Activated gamma-delta T cell (primary cell): Measurements from ENCODE around the gene NBAS.

Experiments used
- DNase-seq: peaks from one replicate; lab custom pipeline; 2025; lab: John Stamatoyannopoulos, UW

Gene NBAS

GRCh38 chr2:15591373-15591691 is 30.2 kb upstream of the NBAS start:
- DNase-seq = no peak

DNA sequence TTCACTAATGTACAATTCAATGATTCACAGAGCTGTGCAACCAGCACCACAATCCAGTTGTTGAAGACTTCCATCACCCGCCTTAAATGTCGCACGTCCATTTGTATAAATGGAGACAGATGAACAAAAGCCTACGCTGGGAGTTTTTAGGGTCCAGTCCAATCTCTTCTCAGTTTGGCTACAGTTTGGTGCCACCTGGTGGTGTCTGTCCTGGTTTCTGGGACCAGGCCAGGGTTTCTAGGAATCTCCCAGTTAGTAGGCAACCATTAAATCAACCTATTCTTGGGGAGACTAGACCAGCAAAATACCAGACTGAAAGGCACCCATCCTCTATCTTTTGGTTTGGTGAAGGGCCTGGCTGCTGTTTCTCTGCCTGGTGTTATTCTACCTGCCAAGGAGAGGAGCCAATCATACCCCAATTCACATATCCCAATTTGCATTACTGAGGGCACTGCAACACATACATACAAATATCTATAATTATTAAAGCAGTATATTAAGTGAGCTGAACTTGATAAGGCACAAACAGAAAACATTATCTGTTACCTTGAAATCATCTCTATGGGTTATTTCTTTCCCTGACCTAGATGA is 27.3 kb upstream of the NBAS start:
- no peak for DNase-seq

GRCh38 chr2:15584767-15585469 is 23.8 kb upstream of the NBAS start:
- DNase-seq = no peak

- DNase-seq = no peak
These were observed 23.2 kb upstream of the NBAS start for GRCh38 chr2:15584316-15584715.

GRCh38 chr2:15583826-15584225 is 22.7 kb upstream of the NBAS start:
- no peak for DNase-seq

- DNase-seq = no peak
These were observed 21.7 kb upstream of the NBAS start for GRCh38 chr2:15582710-15583357.

DNA sequence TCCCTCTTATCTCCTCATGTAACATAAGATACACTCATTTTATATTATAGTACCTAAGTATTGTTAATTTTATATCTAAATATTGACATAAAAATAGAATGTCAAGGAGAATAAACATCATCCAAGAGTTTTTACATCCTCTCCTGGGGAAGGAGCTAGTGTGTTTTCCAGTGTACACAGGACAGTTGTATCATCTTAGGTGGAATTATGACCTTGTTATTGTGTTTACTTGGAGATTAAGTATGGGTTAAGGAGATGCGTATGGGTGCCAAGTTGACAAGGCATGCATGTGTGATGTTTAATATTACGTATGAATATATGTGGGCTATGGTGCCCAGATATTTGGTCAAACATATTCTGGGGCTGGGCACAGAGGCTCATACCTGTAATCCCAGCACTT is 19.3 kb upstream of the NBAS start:
- DNase-seq = no peak

- no peak for DNase-seq
These were observed 18.5 kb upstream of the NBAS start for GRCh38 chr2:15579641-15580040.

GRCh38 chr2:15577071-15577735 is 16.1 kb upstream of the NBAS start:
- DNase-seq = no peak

DNA sequence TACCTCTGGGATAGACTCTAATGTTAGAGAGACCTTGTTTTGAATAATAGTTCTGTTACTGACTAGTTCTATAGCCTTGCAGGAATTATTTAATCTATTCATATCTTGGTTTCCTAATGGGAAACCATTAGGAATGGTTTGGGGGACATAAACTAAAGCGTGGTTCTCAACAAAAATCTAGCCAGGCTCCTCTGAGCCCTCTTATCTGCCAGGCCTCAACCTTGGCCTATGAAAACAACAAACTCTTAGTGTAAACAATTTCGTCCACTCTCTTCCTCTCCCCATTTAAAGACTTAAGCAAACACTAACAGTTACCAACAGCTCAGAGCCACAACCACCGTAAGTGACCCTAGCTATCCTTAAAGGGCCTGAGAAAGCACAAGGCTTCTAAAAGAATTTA is 10.6 kb upstream of the NBAS start:
- no peak for DNase-seq

GRCh38 chr2:15570104-15570503 is 9.0 kb upstream of the NBAS start:
- no peak for DNase-seq

DNA sequence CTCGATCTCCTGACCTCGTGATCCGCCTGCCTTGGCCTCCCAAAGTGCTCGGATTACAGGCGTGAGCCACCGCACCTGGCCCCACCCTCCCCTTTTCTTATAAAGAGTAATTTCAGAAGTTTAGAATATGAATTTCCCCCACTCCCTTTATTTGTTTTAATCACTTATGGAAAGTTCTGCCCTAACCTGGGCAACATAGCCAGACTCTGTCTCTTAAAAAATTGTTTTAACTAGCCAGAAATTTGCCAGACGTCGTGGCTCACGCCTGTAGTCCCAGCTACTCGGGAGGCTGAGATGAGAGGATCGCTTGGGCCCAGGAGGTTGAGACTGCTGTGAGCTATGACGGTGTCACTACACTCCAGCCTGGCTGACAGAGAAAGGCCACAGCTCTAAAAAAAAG is 7.7 kb upstream of the NBAS start:
- no peak for DNase-seq

DNA sequence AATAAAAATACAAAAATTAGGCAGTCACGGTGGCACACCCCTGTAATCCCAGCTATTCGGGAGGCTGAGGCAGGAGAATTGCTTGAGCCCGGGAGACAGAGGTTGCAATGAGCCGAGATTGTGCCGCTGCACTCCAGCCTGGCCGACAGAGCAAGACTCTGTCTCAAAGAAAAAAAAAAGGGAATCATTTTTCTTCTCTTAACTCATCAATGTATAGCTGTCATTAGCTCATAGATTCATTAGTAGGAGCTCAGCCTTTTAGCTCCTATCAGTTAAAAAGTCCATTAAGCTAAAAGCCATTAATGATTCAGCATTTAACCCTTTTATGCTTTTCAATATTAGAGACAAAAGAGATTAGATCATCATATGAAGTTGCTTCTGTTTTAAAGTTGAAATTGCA is 5.8 kb upstream of the NBAS start:
- no peak for DNase-seq

- no peak for DNase-seq
These were observed 5.0 kb upstream of the NBAS start for GRCh38 chr2:15565994-15566671.

DNA sequence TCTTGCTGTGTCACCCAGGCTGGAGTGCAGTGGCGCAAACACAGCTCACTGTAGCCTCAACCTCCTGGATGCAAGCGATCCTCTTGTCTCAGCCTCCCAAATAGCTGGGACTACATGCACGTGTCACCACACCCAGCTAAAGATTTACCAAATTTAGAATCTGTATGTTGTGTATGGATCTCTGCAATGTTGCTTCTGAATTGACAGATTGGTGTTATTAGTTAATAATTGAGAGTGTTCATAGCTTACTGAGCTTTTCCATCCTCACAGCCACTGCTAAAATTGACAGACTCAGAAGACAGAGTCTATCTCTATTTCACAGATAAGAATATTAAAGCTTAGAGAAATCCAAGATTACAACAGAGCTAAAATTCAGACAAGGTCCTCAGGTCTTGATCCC is 4.3 kb upstream of the NBAS start:
- DNase-seq = no peak

GRCh38 chr2:15563227-15564100 is 2.3 kb upstream of the NBAS start:
- no peak for DNase-seq

DNA sequence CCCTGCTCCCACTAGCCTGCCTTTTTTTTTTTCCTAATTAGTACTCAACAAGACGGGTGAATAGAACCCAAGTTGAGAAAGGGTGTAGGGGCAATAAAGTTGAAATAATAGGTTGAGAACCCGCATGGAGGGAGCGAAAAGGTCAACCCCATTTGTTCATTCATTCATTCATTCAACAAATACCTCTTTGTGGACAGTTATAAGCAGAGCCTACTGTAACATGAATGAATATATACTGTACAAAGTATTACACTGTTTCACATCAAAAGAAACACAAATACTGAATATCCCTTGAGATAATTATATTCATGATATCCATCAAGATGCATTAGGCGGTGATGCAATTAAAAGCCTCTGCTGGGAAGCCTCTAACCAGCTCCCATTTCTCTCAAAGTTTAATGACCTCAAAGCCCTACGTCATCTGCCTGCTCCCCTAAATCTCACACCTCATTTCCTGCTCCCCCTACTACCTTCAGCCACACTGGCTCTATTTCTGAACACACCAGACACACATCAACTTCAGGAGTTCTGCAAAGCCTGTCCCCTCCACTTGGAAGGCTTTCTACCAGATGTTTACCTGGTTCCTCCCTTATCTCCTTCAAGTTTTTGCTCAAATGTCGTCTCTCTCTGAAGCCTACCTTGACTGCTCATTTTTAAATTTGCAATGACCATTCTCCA is 1.4 kb upstream of the NBAS start:
- DNase-seq = no peak

- DNase-seq = no peak
These were observed 625 bp upstream of the NBAS start for GRCh38 chr2:15561574-15562344.

GRCh38 chr2:15560140-15560987 is 770 bp downstream of the NBAS start:
- DNase-seq = no peak
